GM12878 (cell line): ENCODE data around the gene SESN3. TPM values are rescaled to one million over a fixed set of nuclear protein-coding genes. Genes with fewer than 3 reads are reported as not detected.
A peak's percentile ranks its signal among the peaks of the same experiment; 100 is the strongest.

Experiments used
- ATAC-seq: fragments of 200-7000 bp; cut with Tn5 transposase; 3 replicates; pipeline ENCODE4 v1.9.1; 2020; ENCODE audit warnings: mild to moderate bottlenecking, moderate library complexity
- BruUV-seq: library from RNA; stranded (reverse); fragments of 400-500 nt; replicated peaks from 2 replicates; lab custom pipeline; 2021; lab: Mats Ljungman, UMichigan
- CTCF ChIA-PET: fragments of 300-600 bp; sonication (Branson Sonifier 250); formaldehyde crosslinking; extraction: SDS; loops from one replicate; lab custom pipeline; 2021; ENCODE audit warnings: inconsistent platforms; lab: Yijun Ruan, JAX
- POLR2A ChIA-PET: fragments of 350-600 bp; formaldehyde crosslinking; extraction: SDS; loops from one replicate; lab custom pipeline; 2021; ENCODE audit warnings: inconsistent platforms; lab: Charles Lee
- RAD21 ChIA-PET: fragments of 300-600 bp; sonication (Branson Sonifier 250); formaldehyde crosslinking; loops from one replicate; lab custom pipeline; 2023; ENCODE audit warnings: antibody characterized with exemption; ENCODE audit not compliant: unreplicated experiment; lab: Charles Lee
- SMC1A ChIA-PET: fragments of 300-600 bp; sonication (Branson Sonifier 250); formaldehyde crosslinking; loops from one replicate; lab custom pipeline; 2023; ENCODE audit not compliant: unreplicated experiment, uncharacterized antibody; lab: Charles Lee
- DNase-seq: peaks from one replicate; pipeline ENCODE4 v3.0.0-alpha.2; 2011; ENCODE audit warnings: low read depth, low spot score
- FAIRE-seq: peaks from 3 replicates; lab custom pipeline; 2011; peaks lifted over from hg19 to GRCh38; lab: Jason Lieb, UNC
- H2AFZ ChIP-seq: 2 replicates; pipeline ENCODE4 v1.6.0; 2011; ENCODE audit warnings: low read depth, low read length, control low read depth; ENCODE audit not compliant: control insufficient read depth
- H3K27ac ChIP-seq: 2 replicates; pipeline ENCODE4 v1.5.1; 2011; ENCODE audit warnings: control low read depth; ENCODE audit not compliant: control insufficient read depth, insufficient read depth
- H3K27me3 ChIP-seq, 2 experiments: replicated peaks in 1 of 2; 2 replicates each; pipeline versions ENCODE4 v1.6.0 to v1.6.1; 2011; ENCODE audit warnings: low read length in 1 of 2; ENCODE audit not compliant: control insufficient read depth in 2 of 2, insufficient read depth in 2 of 2
- H3K36me3 ChIP-seq, 2 experiments: 2 replicates each; pipeline ENCODE4 v1.5.1; 2011; ENCODE audit warnings: low read length in 1 of 2; ENCODE audit not compliant: control insufficient read depth in 2 of 2, insufficient read depth in 2 of 2
- H3K4me1 ChIP-seq: 2 replicates; pipeline ENCODE4 v1.6.1; 2011; ENCODE audit warnings: mild to moderate bottlenecking, low read length, moderate library complexity, mixed read lengths; ENCODE audit not compliant: control insufficient read depth, insufficient read depth
- H3K4me2 ChIP-seq: 2 replicates; pipeline ENCODE4 v1.6.0; 2011; ENCODE audit warnings: control low read depth; ENCODE audit not compliant: control insufficient read depth, insufficient read depth
- H3K4me3 ChIP-seq: fragments of 200-600 bp; sonication (generic); 2 replicates; pipeline ENCODE4 v1.5.1; 2016
- H3K79me2 ChIP-seq: 2 replicates; pipeline ENCODE4 v1.6.0; 2011; ENCODE audit warnings: low read length; ENCODE audit not compliant: control insufficient read depth, insufficient read depth
- H3K9ac ChIP-seq: 2 replicates; pipeline ENCODE4 v1.8.0; 2011; ENCODE audit warnings: low read length, control low read depth, mixed read lengths; ENCODE audit not compliant: control insufficient read depth, insufficient read depth
- H3K9me3 ChIP-seq: replicated peaks from 3 replicates; pipeline ENCODE4 v1.5.1; 2011; ENCODE audit warnings: mild to moderate bottlenecking, low read length; ENCODE audit not compliant: control insufficient read depth, insufficient read depth
- H4K20me1 ChIP-seq: 2 replicates; pipeline ENCODE4 v1.6.0; 2011; ENCODE audit not compliant: control insufficient read depth, insufficient read depth
- EGR1 ChIP-seq, 2 experiments: IDR thresholded peaks; 1 replicate in 1 of 2; 2 replicates in 1 of 2; pipeline ENCODE4 v1.6.1; 2011 to 2012; ENCODE audit warnings: low read depth in 2 of 2, low read length in 2 of 2, borderline replicate concordance in 1 of 2, mild to moderate bottlenecking in 1 of 2, moderate library complexity in 1 of 2
- MEF2A ChIP-seq: IDR thresholded peaks from 2 replicates; pipeline ENCODE4 v1.6.1; 2011; ENCODE audit warnings: low read depth, mild to moderate bottlenecking, low read length, moderate library complexity; ENCODE audit not compliant: insufficient read depth
- MEF2B ChIP-seq: fragments of 450-650 bp; IDR thresholded peaks from 2 replicates; pipeline ENCODE4 v1.6.1; 2018; ENCODE audit warnings: mild to moderate bottlenecking, moderate library complexity; ENCODE audit not compliant: partially characterized antibody, poor library complexity, severe bottlenecking
- NFIC ChIP-seq: IDR thresholded peaks from 2 replicates; pipeline ENCODE4 v1.6.1; 2012; ENCODE audit warnings: low read depth, mild to moderate bottlenecking, inconsistent platforms, low read length, moderate library complexity
- REST ChIP-seq: IDR thresholded peaks from 2 replicates; pipeline ENCODE4 v1.6.1; 2012; ENCODE audit warnings: mild to moderate bottlenecking, low read depth, low read length
- SIN3A ChIP-seq: IDR thresholded peaks from 2 replicates; pipeline ENCODE4 v1.6.1; 2012; ENCODE audit warnings: low read depth, low read length, improper control_type of control experiment
- SMAD1 ChIP-seq: fragments of 450-650 bp; IDR thresholded peaks from 2 replicates; pipeline ENCODE4 v1.6.1; 2018; ENCODE audit warnings: mild to moderate bottlenecking, low read depth; ENCODE audit not compliant: partially characterized antibody
- TAF1 ChIP-seq: IDR thresholded peaks from 2 replicates; pipeline ENCODE4 v1.6.1; 2011; ENCODE audit warnings: mild to moderate bottlenecking, low read depth, low read length, borderline replicate concordance
- YBX1 ChIP-seq: fragments of 450-650 bp; IDR thresholded peaks from 2 replicates; pipeline ENCODE4 v1.6.1; 2016; ENCODE audit warnings: antibody characterized with exemption
- WGBS: methylation state at CpG from one replicate; pipeline ENCODE4 v1.1.6; 2016; ENCODE audit warnings: low lambda C conversion rate; ENCODE audit not compliant: insufficient replicate concordance, insufficient coverage; ENCODE audit errors: missing lambda C conversion rate; 5-methylcytosine and 5-hydroxymethylcytosine counted together
- in situ Hi-C: fragments of 300-500 bp; cut with MboI; formaldehyde crosslinking; loops from 9 replicates; pipeline ENCODE4 v1.14.3; 2018; ENCODE audit warnings: mixed read lengths
- intact Hi-C: fragments of 100-400 bp; cut with micrococcal nuclease; formaldehyde crosslinking; loops from one replicate; pipeline ENCODE4 v1.14.2; 2022; ENCODE audit not compliant: unreplicated experiment
- polyA plus RNA-seq, 11 experiments: library from polyadenylated mRNA; depleted of rRNA in 4 of 11; unstranded in 6 of 11; stranded (reverse) in 5 of 11; fragments of >200 nt; fragmentation: Nextera tagmentation in 4 of 11; fragmentation: Illumina TruSeq in 1 of 11; extraction: Ambion mirVana in 4 of 11; extraction: Trizol in 1 of 11; gene quantifications; 1 replicate in 1 of 11; 2 replicates in 10 of 11; pipeline versions ENCODE4 v1.2.1 to v1.2.3, GENCODE V29; 2011 to 2016; ENCODE audit warnings: inconsistent platforms in 2 of 11, missing spikeins in 2 of 11, low read depth in 1 of 11
- total RNA-seq, 4 experiments: library from RNA; depleted of rRNA in 3 of 4; stranded (reverse); fragments of >200 nt in 3 of 4; fragmentation: Illumina TruSeq in 1 of 4; extraction: Trizol in 1 of 4; gene quantifications; 2 replicates each; pipeline versions ENCODE4 v1.2.1 to v1.2.3, GENCODE V29; 2013 to 2021
- TF ChIP-seq, protein P1 (sequence below): fragments of 450-650 bp; IDR thresholded peaks from 2 replicates; pipeline ENCODE4 v1.6.1; 2016; ENCODE audit warnings: mild to moderate bottlenecking
- TF ChIP-seq, protein P2 (sequence below): IDR thresholded peaks from 2 replicates; pipeline ENCODE4 v1.6.1; 2012; ENCODE audit warnings: improper control_type of control experiment, low read depth, low read length; ENCODE audit not compliant: insufficient replicate concordance

Gene SESN3
- total and polyA plus RNA-seq, 10 of the 15 experiments (the other 5 are each of a cell fraction or from before 2014, with no cell fraction given), result 0.64 to 6.7 (median 3.0) TPM

- RAD21 ChIA-PET, result interaction anchor here (1.0 to 9.8 kb wide), 11 partner anchors 17 to 467 kb away, joined by 3 to 115 read pairs (median 4); partner anchors contain the start of gene SESN3
- in situ Hi-C loops, result no loop called here
- peak; percentile 61 for FAIRE-seq
- Histone ChIP-seq H3K4me2 (peak overlapping the region; percentile 93), H3K79me2 (no peaks in the 10 kb centered on the region), H3K4me1 (peaks cover 35% of the 10 kb centered on the region), H2AFZ (peak overlapping the region; percentile 71), H3K4me3 (peak overlapping the region; percentile 41; the same call in 1 of the 2 replicates), H3K27ac (peak overlapping the region; percentile 63), H3K9me3 (no peaks in the 10 kb centered on the region), H3K27me3 (no peaks in the 10 kb centered on the region), H4K20me1 (no peaks in the 10 kb centered on the region), H3K36me3 (no peaks in the 10 kb centered on the region), H3K9ac (peak overlapping the region; percentile 43; the same call in 1 of the 2 replicates)
- intact Hi-C loops, result loop anchor here (1.0 to 5.0 kb wide), 5 partner anchors 18 to 456 kb away; partner anchors contain the start of gene SESN3
- SMC1A ChIA-PET, result interaction anchor here (0.5 to 12.4 kb wide), 12 partner anchors 8 to 504 kb away, joined by 3 to 261 read pairs (median 3); partner anchors contain the start of gene SESN3
- CTCF ChIA-PET, result interaction anchor here (0.7 to 2.6 kb wide), 6 partner anchors 8 to 461 kb away, joined by 3 to 17 read pairs (median 4); partner anchors contain the start of gene SESN3
- 22% methylated on average over 4 of the region's 4 CpGs for WGBS
- peak; percentile 74 for DNase-seq
- ATAC-seq, result peak; percentile 85
- POLR2A ChIA-PET, result interaction anchor here (0.8 to 3.0 kb wide), 6 partner anchors 7 to 466 kb away, joined by 3 to 34 read pairs (median 4); partner anchors contain the start of gene SESN3
- no TSS peak for BruUV-seq
- TF ChIP-seq, protein P1, sequence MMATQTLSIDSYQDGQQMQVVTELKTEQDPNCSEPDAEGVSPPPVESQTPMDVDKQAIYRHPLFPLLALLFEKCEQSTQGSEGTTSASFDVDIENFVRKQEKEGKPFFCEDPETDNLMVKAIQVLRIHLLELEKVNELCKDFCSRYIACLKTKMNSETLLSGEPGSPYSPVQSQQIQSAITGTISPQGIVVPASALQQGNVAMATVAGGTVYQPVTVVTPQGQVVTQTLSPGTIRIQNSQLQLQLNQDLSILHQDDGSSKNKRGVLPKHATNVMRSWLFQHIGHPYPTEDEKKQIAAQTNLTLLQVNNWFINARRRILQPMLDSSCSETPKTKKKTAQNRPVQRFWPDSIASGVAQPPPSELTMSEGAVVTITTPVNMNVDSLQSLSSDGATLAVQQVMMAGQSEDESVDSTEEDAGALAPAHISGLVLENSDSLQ, result peak; percentile 16; the same call in 1 of the 2 replicates
- no peak for TF ChIP-seq SIN3A
- TF ChIP-seq MEF2B, result peak; percentile 95
- TF ChIP-seq, protein P2, sequence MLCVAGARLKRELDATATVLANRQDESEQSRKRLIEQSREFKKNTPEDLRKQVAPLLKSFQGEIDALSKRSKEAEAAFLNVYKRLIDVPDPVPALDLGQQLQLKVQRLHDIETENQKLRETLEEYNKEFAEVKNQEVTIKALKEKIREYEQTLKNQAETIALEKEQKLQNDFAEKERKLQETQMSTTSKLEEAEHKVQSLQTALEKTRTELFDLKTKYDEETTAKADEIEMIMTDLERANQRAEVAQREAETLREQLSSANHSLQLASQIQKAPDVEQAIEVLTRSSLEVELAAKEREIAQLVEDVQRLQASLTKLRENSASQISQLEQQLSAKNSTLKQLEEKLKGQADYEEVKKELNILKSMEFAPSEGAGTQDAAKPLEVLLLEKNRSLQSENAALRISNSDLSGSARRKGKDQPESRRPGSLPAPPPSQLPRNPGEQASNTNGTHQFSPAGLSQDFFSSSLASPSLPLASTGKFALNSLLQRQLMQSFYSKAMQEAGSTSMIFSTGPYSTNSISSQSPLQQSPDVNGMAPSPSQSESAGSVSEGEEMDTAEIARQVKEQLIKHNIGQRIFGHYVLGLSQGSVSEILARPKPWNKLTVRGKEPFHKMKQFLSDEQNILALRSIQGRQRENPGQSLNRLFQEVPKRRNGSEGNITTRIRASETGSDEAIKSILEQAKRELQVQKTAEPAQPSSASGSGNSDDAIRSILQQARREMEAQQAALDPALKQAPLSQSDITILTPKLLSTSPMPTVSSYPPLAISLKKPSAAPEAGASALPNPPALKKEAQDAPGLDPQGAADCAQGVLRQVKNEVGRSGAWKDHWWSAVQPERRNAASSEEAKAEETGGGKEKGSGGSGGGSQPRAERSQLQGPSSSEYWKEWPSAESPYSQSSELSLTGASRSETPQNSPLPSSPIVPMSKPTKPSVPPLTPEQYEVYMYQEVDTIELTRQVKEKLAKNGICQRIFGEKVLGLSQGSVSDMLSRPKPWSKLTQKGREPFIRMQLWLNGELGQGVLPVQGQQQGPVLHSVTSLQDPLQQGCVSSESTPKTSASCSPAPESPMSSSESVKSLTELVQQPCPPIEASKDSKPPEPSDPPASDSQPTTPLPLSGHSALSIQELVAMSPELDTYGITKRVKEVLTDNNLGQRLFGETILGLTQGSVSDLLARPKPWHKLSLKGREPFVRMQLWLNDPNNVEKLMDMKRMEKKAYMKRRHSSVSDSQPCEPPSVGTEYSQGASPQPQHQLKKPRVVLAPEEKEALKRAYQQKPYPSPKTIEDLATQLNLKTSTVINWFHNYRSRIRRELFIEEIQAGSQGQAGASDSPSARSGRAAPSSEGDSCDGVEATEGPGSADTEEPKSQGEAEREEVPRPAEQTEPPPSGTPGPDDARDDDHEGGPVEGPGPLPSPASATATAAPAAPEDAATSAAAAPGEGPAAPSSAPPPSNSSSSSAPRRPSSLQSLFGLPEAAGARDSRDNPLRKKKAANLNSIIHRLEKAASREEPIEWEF, result no peak
- TF ChIP-seq TAF1, result no peak
- TF ChIP-seq MEF2A, result 0 out of 2 replicates have a peak, but pooled peaks have one; percentile 49
- TF ChIP-seq EGR1 (IDR thresholded peaks at IDR 0.05; ENCODE audit: borderline replicate concordance in 1 of 2, low read depth in 2 of 2, low read length in 2 of 2), result no peak
- TF ChIP-seq NFIC, result peak; percentile 93
- no peak for TF ChIP-seq REST
- TF ChIP-seq SMAD1, result no peak
- no peak for TF ChIP-seq YBX1
Measured at GRCh38 chr11:95248666-95249467, 17.9 kb upstream of the SESN3 start.
